Trophoblast cell (in vitro differentiated cells and primary cell): Measurements from ENCODE around the gene CCR8.
A peak's percentile ranks its signal among the peaks of the same experiment; 100 is the strongest.

Experiments used
- DNase-seq, 2 donors: peaks; one replicate each; pipeline ENCODE4 v3.0.0-alpha.2; 2016
- H2AFZ ChIP-seq: 2 replicates; pipeline ENCODE4 v1.6.1; 2013; ENCODE audit warnings: low read length, moderate library complexity, mild to moderate bottlenecking; ENCODE audit not compliant: insufficient read depth, poor library complexity
- H2AK5ac ChIP-seq: 2 replicates; pipeline ENCODE4 v1.6.1; 2013; ENCODE audit warnings: mild to moderate bottlenecking, low read length
- H2BK120ac ChIP-seq: 2 replicates; pipeline ENCODE4 v1.6.1; 2013; ENCODE audit warnings: low read length, mild to moderate bottlenecking, moderate library complexity; ENCODE audit not compliant: insufficient read depth, poor library complexity
- H2BK12ac ChIP-seq: 2 replicates; pipeline ENCODE4 v1.6.1; 2013; ENCODE audit warnings: mild to moderate bottlenecking, low read length, moderate library complexity
- H2BK5ac ChIP-seq: 2 replicates; pipeline ENCODE4 v1.6.1; 2013; ENCODE audit warnings: low read length, low read depth, moderate library complexity, mild to moderate bottlenecking; ENCODE audit not compliant: poor library complexity
- H3K14ac ChIP-seq: 2 replicates; pipeline ENCODE4 v1.6.1; 2013; ENCODE audit warnings: mild to moderate bottlenecking, low read length
- H3K18ac ChIP-seq: 2 replicates; pipeline ENCODE4 v1.6.1; 2013; ENCODE audit warnings: mild to moderate bottlenecking, low read length
- H3K23ac ChIP-seq: 2 replicates; pipeline ENCODE4 v1.6.1; 2013; ENCODE audit warnings: low read length
- H3K27ac ChIP-seq: 2 replicates; pipeline ENCODE4 v1.5.1; 2013; ENCODE audit warnings: low read depth, mild to moderate bottlenecking, inconsistent platforms, low read length, moderate library complexity
- H3K27me3 ChIP-seq: 2 replicates; pipeline ENCODE4 v1.6.1; 2013; ENCODE audit warnings: inconsistent platforms, mild to moderate bottlenecking, low read length, moderate library complexity; ENCODE audit not compliant: insufficient read depth
- H3K36me3 ChIP-seq, 2 experiments: 1 replicate in 1 of 2; 2 replicates in 1 of 2; pipeline ENCODE4 v1.6.1; 2013; ENCODE audit warnings: low read length in 2 of 2, mild to moderate bottlenecking in 2 of 2, moderate library complexity in 1 of 2; ENCODE audit not compliant: insufficient read depth in 2 of 2, control insufficient read depth in 1 of 2
- H3K4ac ChIP-seq: 2 replicates; pipeline ENCODE4 v1.6.1; 2013; ENCODE audit warnings: low read depth, mild to moderate bottlenecking, low read length, moderate library complexity
- H3K4me1 ChIP-seq, 2 experiments: 1 replicate in 1 of 2; 2 replicates in 1 of 2; pipeline ENCODE4 v1.6.1; 2013; ENCODE audit warnings: low read length in 2 of 2, mild to moderate bottlenecking in 2 of 2, moderate library complexity in 1 of 2; ENCODE audit not compliant: insufficient read depth in 2 of 2, control insufficient read depth in 1 of 2
- H3K4me2 ChIP-seq: 2 replicates; pipeline ENCODE4 v1.6.1; 2013; ENCODE audit warnings: inconsistent platforms, mild to moderate bottlenecking, low read length, moderate library complexity
- H3K4me3 ChIP-seq: 2 replicates; pipeline ENCODE4 v1.5.1; 2013; ENCODE audit warnings: mild to moderate bottlenecking, low read depth, low read length, inconsistent platforms
- H3K79me1 ChIP-seq: one replicate; pipeline ENCODE4 v1.6.1; 2013; ENCODE audit warnings: low read length
- H3K79me2 ChIP-seq: 2 replicates; pipeline ENCODE4 v1.6.1; 2013; ENCODE audit warnings: low read length, mild to moderate bottlenecking; ENCODE audit not compliant: control insufficient read depth, insufficient read depth, poor library complexity
- H3K9ac ChIP-seq: 2 replicates; pipeline ENCODE4 v1.6.1; 2013; ENCODE audit warnings: mild to moderate bottlenecking, low read length
- H3K9me3 ChIP-seq: 2 replicates; pipeline ENCODE4 v1.6.1; 2013; ENCODE audit warnings: low read depth, mild to moderate bottlenecking, control low read depth, inconsistent platforms, low read length; ENCODE audit not compliant: insufficient read depth
- H4K12ac ChIP-seq: 2 replicates; pipeline ENCODE4 v1.6.1; 2013; ENCODE audit warnings: low read depth, mild to moderate bottlenecking, low read length, moderate library complexity
- H4K8ac ChIP-seq: 2 replicates; pipeline ENCODE4 v1.6.1; 2013; ENCODE audit warnings: low read depth, mild to moderate bottlenecking, low read length, moderate library complexity
- H4K91ac ChIP-seq: one replicate; pipeline ENCODE4 v1.6.1; 2013; ENCODE audit warnings: low read depth, mild to moderate bottlenecking, low read length, moderate library complexity
- WGBS: extraction: QIAGEN DNeasy Blood & Tissue Kit; methylation state at CpG from one replicate; pipeline ENCODE4 v1.1.7; 2013; ENCODE audit warnings: missing lambda C conversion rate; ENCODE audit not compliant: insufficient read length, insufficient coverage; ENCODE audit errors: extremely low coverage; 5-methylcytosine and 5-hydroxymethylcytosine counted together

The CCR8 gene

GRCh38 chr3:39287216-39288164 is 42.0 kb upstream of the CCR8 start:
- H2BK120ac ChIP-seq: no peak overlapping the region
- H2BK5ac ChIP-seq: no peak overlapping the region
- H3K27ac ChIP-seq: no peak overlapping the region
- no peak overlapping the region for H3K14ac ChIP-seq
- peak overlapping the region; percentile 78 for H2BK12ac ChIP-seq
- no peaks in the 10 kb centered on the region for H3K79me1 ChIP-seq
- no peaks in the 10 kb centered on the region for H3K79me2 ChIP-seq
- no peak overlapping the region for H3K4ac ChIP-seq
- no peak overlapping the region for H4K8ac ChIP-seq
- WGBS: no CpG with 5 or more reads among the region's 8 CpGs
- no peak overlapping the region for H3K4me3 ChIP-seq
- H2AFZ ChIP-seq: no peak overlapping the region
- no peak overlapping the region for H4K12ac ChIP-seq
- H3K23ac ChIP-seq: no peak overlapping the region
- H3K18ac ChIP-seq: no peak overlapping the region
- no peak overlapping the region for H3K9ac ChIP-seq
- DNase-seq: no peak
- no peak overlapping the region for H4K91ac ChIP-seq
- H3K9me3 ChIP-seq: no peaks in the 10 kb centered on the region
- no peaks in the 10 kb centered on the region for H3K36me3 ChIP-seq
- H3K27me3 ChIP-seq: no peaks in the 10 kb centered on the region
- no peak overlapping the region for H3K4me2 ChIP-seq
- H2AK5ac ChIP-seq: no peak overlapping the region
- no peaks in the 10 kb centered on the region for H3K4me1 ChIP-seq

GRCh38 chr3:39288300-39288808 is 41.2 kb upstream of the CCR8 start:
- no peak overlapping the region for H3K4ac ChIP-seq
- H2BK120ac ChIP-seq: no peak overlapping the region
- no peak overlapping the region for H4K8ac ChIP-seq
- no peak overlapping the region for H2AFZ ChIP-seq
- no peaks in the 10 kb centered on the region for H3K36me3 ChIP-seq
- H3K4me2 ChIP-seq: no peak overlapping the region
- H3K4me1 ChIP-seq: no peaks in the 10 kb centered on the region
- no peak overlapping the region for H3K27ac ChIP-seq
- no peak overlapping the region for H3K14ac ChIP-seq
- H3K79me2 ChIP-seq: no peaks in the 10 kb centered on the region
- no peak overlapping the region for H3K9ac ChIP-seq
- WGBS: no CpG with 5 or more reads among the region's 3 CpGs
- no peak overlapping the region for H2BK5ac ChIP-seq
- DNase-seq: peak; percentile 79 to 85
- H3K27me3 ChIP-seq: no peaks in the 10 kb centered on the region
- no peaks in the 10 kb centered on the region for H3K9me3 ChIP-seq
- no peak overlapping the region for H4K91ac ChIP-seq
- H3K4me3 ChIP-seq: no peak overlapping the region
- H2AK5ac ChIP-seq: no peak overlapping the region
- H3K79me1 ChIP-seq: no peaks in the 10 kb centered on the region
- no peak overlapping the region for H3K23ac ChIP-seq
- H2BK12ac ChIP-seq: no peak overlapping the region
- no peak overlapping the region for H4K12ac ChIP-seq
- no peak overlapping the region for H3K18ac ChIP-seq

GRCh38 chr3:39289107-39289506 is 40.4 kb upstream of the CCR8 start:
- H3K27ac ChIP-seq: no peak overlapping the region
- WGBS: no CpG with 5 or more reads among the region's 4 CpGs
- no peak overlapping the region for H3K18ac ChIP-seq
- no peak overlapping the region for H2AK5ac ChIP-seq
- H3K23ac ChIP-seq: no peak overlapping the region
- no peak overlapping the region for H3K4me2 ChIP-seq
- no peak overlapping the region for H2BK12ac ChIP-seq
- peak overlapping the region; percentile 47 for H3K9ac ChIP-seq
- no peaks in the 10 kb centered on the region for H3K79me1 ChIP-seq
- H3K9me3 ChIP-seq: no peaks in the 10 kb centered on the region
- no peak overlapping the region for H4K8ac ChIP-seq
- no peak overlapping the region for H3K4me3 ChIP-seq
- H3K4ac ChIP-seq: no peak overlapping the region
- no peak overlapping the region for H2BK120ac ChIP-seq
- H3K79me2 ChIP-seq: no peaks in the 10 kb centered on the region
- H2AFZ ChIP-seq: no peak overlapping the region
- no peaks in the 10 kb centered on the region for H3K36me3 ChIP-seq
- no peaks in the 10 kb centered on the region for H3K4me1 ChIP-seq
- H3K27me3 ChIP-seq: no peaks in the 10 kb centered on the region
- no peak overlapping the region for H4K91ac ChIP-seq
- no peak overlapping the region for H2BK5ac ChIP-seq
- no peak overlapping the region for H4K12ac ChIP-seq
- H3K14ac ChIP-seq: no peak overlapping the region
- DNase-seq: no peak

GRCh38 chr3:39290255-39290654 is 39.3 kb upstream of the CCR8 start:
- H4K8ac ChIP-seq: no peak overlapping the region
- no peak overlapping the region for H3K9ac ChIP-seq
- no CpG with 5 or more reads among the region's 4 CpGs for WGBS
- H3K14ac ChIP-seq: no peak overlapping the region
- H2AK5ac ChIP-seq: no peak overlapping the region
- H3K27me3 ChIP-seq: no peaks in the 10 kb centered on the region
- H3K18ac ChIP-seq: no peak overlapping the region
- no peak overlapping the region for H2BK12ac ChIP-seq
- H3K79me1 ChIP-seq: no peaks in the 10 kb centered on the region
- peaks cover 0 to 5% of the 10 kb centered on the region in 2 experiments for H3K4me1 ChIP-seq
- H3K23ac ChIP-seq: no peak overlapping the region
- no peak overlapping the region for H2BK120ac ChIP-seq
- H3K4me3 ChIP-seq: no peak overlapping the region
- H3K27ac ChIP-seq: no peak overlapping the region
- H3K36me3 ChIP-seq: no peaks in the 10 kb centered on the region
- H4K91ac ChIP-seq: no peak overlapping the region
- H3K4ac ChIP-seq: no peak overlapping the region
- DNase-seq: no peak
- no peak overlapping the region for H4K12ac ChIP-seq
- no peak overlapping the region for H2BK5ac ChIP-seq
- H3K79me2 ChIP-seq: no peaks in the 10 kb centered on the region
- H2AFZ ChIP-seq: no peak overlapping the region
- H3K4me2 ChIP-seq: no peak overlapping the region
- no peaks in the 10 kb centered on the region for H3K9me3 ChIP-seq
